Lower lobe of right lung (tissue), 2 donors: Measurements from ENCODE around the gene ANKMY1. TPM values are rescaled to one million over a fixed set of nuclear protein-coding genes. Genes with fewer than 3 reads are reported as not detected.

Experiments
- ATAC-seq, 2 donors: fragments of 200-7000 bp; cut with Tn5 transposase; one replicate each; pipeline ENCODE4 v1.9.1; 2020 to 2022; ENCODE audit warnings: mild to moderate bottlenecking in 2 of 2, moderate library complexity in 2 of 2
- DNase-seq: peaks from one replicate; pipeline ENCODE4 v3.0.0-alpha.2; 2020
- H3K27ac ChIP-seq: fragments of 200-600 bp; one replicate; pipeline ENCODE4 v1.8.0; 2022
- H3K27me3 ChIP-seq: fragments of 200-600 bp; one replicate; pipeline ENCODE4 v1.8.0; 2022; ENCODE audit warnings: low read depth
- H3K36me3 ChIP-seq: fragments of 200-600 bp; one replicate; pipeline ENCODE4 v1.8.0; 2022; ENCODE audit warnings: mild to moderate bottlenecking
- H3K4me1 ChIP-seq: fragments of 200-600 bp; one replicate; pipeline ENCODE4 v1.8.0; 2022
- H3K4me3 ChIP-seq: fragments of 200-600 bp; one replicate; pipeline ENCODE4 v1.8.0; 2022; ENCODE audit warnings: mild to moderate bottlenecking
- H3K9me3 ChIP-seq: fragments of 200-600 bp; one replicate; pipeline ENCODE4 v1.8.0; 2022
- intact Hi-C: fragments of 100-400 bp; cut with DNase I; formaldehyde crosslinking; loops from one replicate; pipeline ENCODE4 v1.11.0; 2022
- total RNA-seq: library from RNA; stranded (reverse); fragmentation: NEBNext Ultra II Directional; extraction: Animal tissue kit (Norgen Biotek cat#: 25700); gene quantifications from one replicate; pipeline ENCODE4 v1.2.1, GENCODE V29; 2021
- TF ChIP-seq, protein P1 (sequence below): fragments of 200-600 bp; IDR thresholded peaks from one replicate; pipeline ENCODE4 v1.8.0; 2022; ENCODE audit warnings: antibody characterized with exemption, mild to moderate bottlenecking
- donor health status: DM: no; HTN: yes; CAD: no; lungs with severe emphysema.

ANKMY1 gene
- total RNA-seq, 1 donor from 2014 or later: 29.3 TPM

DNA sequence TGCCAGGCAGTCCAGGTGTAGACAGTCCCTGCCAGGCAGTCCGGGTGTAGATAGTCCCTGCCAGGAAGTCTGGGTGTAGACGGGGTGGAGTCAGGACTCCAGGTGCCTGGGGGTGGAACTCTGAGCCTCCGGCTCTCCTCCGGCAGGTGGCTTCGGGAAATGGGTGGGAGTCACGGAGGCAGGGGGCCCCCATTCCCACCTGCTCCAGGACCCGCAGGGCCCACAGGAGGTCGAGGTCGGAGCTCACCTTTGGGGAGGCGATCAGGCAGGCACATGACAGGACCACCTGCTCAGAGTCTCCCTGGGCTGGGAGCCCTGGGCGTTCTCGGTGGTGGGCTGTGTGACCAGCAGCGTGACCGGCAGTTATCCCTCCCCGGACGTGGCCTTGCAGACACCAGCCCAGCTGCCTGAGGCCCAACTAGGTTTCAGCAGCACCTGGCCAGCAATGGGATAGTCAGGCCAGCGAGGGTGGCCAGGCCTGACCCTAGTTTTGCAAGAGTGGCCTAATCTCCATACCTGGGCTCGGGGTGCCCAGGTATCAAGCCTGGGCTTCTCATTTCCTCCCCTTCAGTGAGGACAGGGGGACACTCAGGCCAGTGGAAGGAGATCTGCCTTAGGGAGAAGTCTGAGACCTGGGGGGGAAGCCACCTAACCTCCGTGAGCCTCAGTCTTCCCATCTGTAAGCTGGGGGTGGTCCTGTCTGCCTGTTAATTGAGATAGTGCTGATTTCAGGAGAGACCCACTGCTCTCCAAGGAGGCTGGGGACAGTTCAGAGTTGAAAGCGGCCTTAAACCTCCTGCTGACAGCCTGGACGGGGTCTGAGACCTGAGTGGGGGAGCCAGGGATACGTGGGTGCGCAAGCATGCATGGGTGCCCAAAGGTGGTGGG, 109.2 kb downstream of the ANKMY1 start:
- H3K4me3 ChIP-seq: no peak overlapping the region
- peaks cover 7% of the 10 kb centered on the region for H3K4me1 ChIP-seq
- peaks cover 31% of the 10 kb centered on the region for H3K27me3 ChIP-seq
- no peak overlapping the region for H3K27ac ChIP-seq
- no peaks in the 10 kb centered on the region for H3K36me3 ChIP-seq
- DNase-seq: no peak
- TF ChIP-seq, protein P1, sequence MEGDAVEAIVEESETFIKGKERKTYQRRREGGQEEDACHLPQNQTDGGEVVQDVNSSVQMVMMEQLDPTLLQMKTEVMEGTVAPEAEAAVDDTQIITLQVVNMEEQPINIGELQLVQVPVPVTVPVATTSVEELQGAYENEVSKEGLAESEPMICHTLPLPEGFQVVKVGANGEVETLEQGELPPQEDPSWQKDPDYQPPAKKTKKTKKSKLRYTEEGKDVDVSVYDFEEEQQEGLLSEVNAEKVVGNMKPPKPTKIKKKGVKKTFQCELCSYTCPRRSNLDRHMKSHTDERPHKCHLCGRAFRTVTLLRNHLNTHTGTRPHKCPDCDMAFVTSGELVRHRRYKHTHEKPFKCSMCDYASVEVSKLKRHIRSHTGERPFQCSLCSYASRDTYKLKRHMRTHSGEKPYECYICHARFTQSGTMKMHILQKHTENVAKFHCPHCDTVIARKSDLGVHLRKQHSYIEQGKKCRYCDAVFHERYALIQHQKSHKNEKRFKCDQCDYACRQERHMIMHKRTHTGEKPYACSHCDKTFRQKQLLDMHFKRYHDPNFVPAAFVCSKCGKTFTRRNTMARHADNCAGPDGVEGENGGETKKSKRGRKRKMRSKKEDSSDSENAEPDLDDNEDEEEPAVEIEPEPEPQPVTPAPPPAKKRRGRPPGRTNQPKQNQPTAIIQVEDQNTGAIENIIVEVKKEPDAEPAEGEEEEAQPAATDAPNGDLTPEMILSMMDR: no peak
- intact Hi-C loops: no loop called here
- no peak for ATAC-seq
- H3K9me3 ChIP-seq: no peaks in the 10 kb centered on the region

DNA sequence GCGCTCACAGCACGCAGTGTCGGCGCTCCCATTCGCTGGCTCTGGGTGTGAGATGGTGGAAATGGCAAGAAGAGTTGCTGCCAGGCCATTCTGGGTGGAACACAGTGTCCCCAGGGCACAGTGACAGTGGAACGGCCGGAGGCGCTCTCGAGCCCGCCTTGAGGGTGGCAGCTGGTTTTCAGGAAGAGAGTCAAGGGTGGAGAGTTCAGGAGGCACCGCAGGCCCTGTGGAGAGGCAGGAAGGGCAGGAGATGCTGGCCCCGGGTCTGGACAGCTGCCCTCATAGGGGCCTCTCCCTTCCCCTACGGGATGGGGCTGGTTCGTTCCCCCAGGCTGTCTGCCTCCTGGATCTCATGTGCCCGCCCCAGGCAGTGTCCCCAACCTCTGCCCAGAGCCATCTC, 109.9 kb downstream of the ANKMY1 start:
- Histone ChIP-seq H3K36me3 (no peaks in the 10 kb centered on the region), H3K4me3 (no peak overlapping the region), H3K4me1 (peaks cover 7% of the 10 kb centered on the region), H3K27me3 (peaks cover 30% of the 10 kb centered on the region), H3K27ac (no peak overlapping the region), H3K9me3 (no peaks in the 10 kb centered on the region)
- intact Hi-C loops: no loop called here
- ATAC-seq (no peak), DNase-seq (no peak)
- TF ChIP-seq, protein P1: no peak

DNA sequence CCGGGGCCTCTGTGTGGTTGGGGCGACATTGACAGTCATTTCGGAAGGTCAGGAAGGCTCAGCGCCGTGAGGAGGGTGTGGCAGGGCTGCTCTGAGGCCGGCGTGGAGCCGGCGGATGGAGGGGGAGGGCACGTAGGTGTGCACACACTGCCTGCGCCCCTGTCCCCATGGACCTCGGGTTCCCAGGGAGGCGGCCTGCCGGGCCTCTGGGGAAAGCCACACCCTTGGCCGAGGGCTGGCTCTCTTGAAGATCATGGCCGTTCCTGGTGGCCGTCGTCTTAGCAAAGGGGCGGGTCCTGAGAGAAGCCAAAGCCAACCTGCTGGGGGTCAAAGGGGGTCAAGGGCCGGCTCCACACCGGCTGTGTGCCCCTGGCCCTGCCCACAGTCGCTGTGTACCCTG, 110.5 kb downstream of the ANKMY1 start:
- H3K4me3 ChIP-seq: no peak overlapping the region
- H3K27me3 ChIP-seq: peaks cover 29% of the 10 kb centered on the region
- intact Hi-C loops: no loop called here
- H3K36me3 ChIP-seq: no peaks in the 10 kb centered on the region
- ATAC-seq: no peak
- H3K9me3 ChIP-seq: no peaks in the 10 kb centered on the region
- no peak for DNase-seq
- H3K27ac ChIP-seq: no peak overlapping the region
- peaks cover 6% of the 10 kb centered on the region for H3K4me1 ChIP-seq
- TF ChIP-seq, protein P1: no peak

DNA sequence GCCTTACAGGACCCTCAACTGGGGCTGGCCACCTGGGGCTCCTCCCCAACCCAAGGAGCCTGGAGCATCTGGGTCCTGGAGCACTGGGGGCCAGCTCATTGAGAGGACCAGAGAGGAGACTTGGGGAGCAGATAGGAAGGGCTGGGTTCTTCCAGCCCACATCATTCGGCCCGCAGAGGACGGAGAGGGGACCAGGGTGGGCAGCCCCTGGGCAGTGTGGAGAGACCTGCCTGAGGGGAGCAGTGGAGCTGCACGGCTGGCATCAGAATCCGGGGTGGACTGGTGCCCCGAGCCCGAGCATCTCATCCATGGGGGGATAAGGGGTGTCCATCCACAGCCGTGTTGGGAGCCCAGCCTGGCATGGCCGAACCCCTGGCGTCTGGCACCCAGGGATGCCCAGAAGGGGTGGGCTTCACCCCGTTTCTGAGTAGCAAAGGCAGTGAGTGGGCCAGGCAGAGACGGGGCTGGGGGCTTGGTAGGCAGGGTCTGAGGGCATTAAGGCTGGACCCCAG, 111.1 kb downstream of the ANKMY1 start:
- peaks cover under 1% of the 10 kb centered on the region for H3K4me1 ChIP-seq
- H3K27ac ChIP-seq: no peak overlapping the region
- no peak overlapping the region for H3K4me3 ChIP-seq
- TF ChIP-seq, protein P1: no peak
- no peaks in the 10 kb centered on the region for H3K9me3 ChIP-seq
- intact Hi-C loops: no loop called here
- H3K36me3 ChIP-seq: no peaks in the 10 kb centered on the region
- no peak for ATAC-seq
- DNase-seq: no peak
- peaks cover 23% of the 10 kb centered on the region for H3K27me3 ChIP-seq

DNA sequence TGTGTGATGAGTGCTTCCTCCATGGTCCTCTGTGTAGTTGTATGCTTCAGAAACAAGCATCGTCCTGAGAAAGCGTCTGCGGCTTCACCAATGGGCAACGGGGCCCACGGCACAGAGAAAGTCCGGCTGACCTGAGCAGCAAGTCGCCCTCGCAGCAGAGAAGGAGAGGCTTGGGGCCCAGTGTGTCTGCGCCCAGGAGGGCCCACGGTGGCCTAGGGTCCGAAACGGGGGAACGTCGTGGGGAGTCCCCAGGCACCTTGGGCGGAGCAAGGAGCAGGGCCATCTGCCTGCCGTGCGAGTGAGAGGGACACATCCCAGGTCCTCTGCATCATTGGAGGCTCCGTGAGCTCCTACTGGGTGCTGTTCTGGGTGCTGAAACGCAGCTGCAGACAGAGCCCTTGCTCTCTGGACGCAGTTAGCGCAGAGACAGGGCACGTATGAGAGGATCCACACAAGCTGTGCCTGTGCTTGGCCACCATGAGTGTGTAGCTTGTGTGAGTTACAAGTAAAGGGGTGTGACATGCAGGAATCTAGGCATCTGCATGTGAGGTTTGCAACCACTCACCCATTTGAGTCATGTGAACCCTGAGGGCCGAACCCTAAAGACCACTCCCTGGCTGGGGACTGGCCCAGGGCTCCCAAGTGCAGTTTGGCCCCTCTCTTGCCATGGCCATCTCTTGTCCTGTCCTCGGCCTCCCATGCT, 111.7 kb downstream of the ANKMY1 start:
- Histone ChIP-seq H3K4me1 (no peaks in the 10 kb centered on the region), H3K27ac (no peak overlapping the region), H3K36me3 (no peaks in the 10 kb centered on the region), H3K27me3 (peaks cover 17% of the 10 kb centered on the region), H3K9me3 (no peaks in the 10 kb centered on the region), H3K4me3 (no peak overlapping the region)
- ATAC-seq (no peak), DNase-seq (no peak)
- intact Hi-C loops: no loop called here
- TF ChIP-seq, protein P1: no peak
